GM12892 (cell line): ENCODE measurements around the gene ITM2B.

Source experiments
- POLR2A ChIP-seq: IDR thresholded peaks from 2 replicates; pipeline ENCODE4 v1.6.1; 2011; ENCODE audit warnings: low read depth, low read length, control low read depth
- POLR2AphosphoS5 ChIP-seq: IDR thresholded peaks from 2 replicates; pipeline ENCODE4 v1.6.1; 2011; ENCODE audit warnings: low read depth, low read length, control low read depth

DNA sequence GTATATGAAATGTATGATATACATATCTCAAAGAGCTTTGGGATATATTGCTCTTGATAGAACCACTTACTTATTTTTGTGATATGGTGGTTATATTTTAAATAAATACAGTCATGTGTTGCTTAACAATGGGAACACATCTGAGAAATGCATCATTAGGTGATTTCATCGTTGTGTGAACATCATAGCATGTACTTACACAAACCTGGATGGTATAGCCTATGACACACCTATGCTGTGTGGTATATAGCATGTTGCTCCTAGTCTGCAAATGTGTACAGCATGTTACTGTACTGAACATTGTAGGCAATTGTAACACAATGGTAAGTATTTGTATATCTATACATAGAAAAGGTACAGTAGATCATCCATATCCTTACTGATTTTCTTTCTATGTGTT, 78.2 kb downstream of the ITM2B start:
- TF ChIP-seq POLR2A (no peak), POLR2AphosphoS5 (no peak)
